Astrocyte (in vitro differentiated cells and primary cell): ENCODE data around the gene CHCHD3. TPM values are rescaled to one million over a fixed set of nuclear protein-coding genes. Genes with fewer than 3 reads are reported as not detected.
A peak's percentile ranks its signal among the peaks of the same experiment; 100 is the strongest.

Experiments used
- DNase-seq: peaks from one replicate; pipeline ENCODE4 v3.0.0-alpha.2; 2010; ENCODE audit warnings: low read depth
- FAIRE-seq: peaks from 2 replicates; lab custom pipeline; 2011; peaks lifted over from hg19 to GRCh38; lab: Jason Lieb, UNC
- H2AFZ ChIP-seq: 2 replicates; pipeline ENCODE4 v1.6.0; 2012; ENCODE audit warnings: low read depth, low read length, inconsistent platforms
- H3K27ac ChIP-seq: 2 replicates; pipeline ENCODE4 v1.5.1; 2011; ENCODE audit warnings: low read depth, low read length, inconsistent platforms
- H3K27me3 ChIP-seq: 2 replicates; pipeline ENCODE4 v1.6.0; 2011; ENCODE audit warnings: low read length, inconsistent platforms; ENCODE audit not compliant: insufficient read depth
- H3K36me3 ChIP-seq: 2 replicates; pipeline ENCODE4 v1.5.1; 2011; ENCODE audit warnings: low read length, inconsistent platforms; ENCODE audit not compliant: insufficient read depth
- H3K4me1 ChIP-seq: 2 replicates; pipeline ENCODE4 v1.5.1; 2011; ENCODE audit warnings: low read length, inconsistent platforms; ENCODE audit not compliant: insufficient read depth
- H3K4me2 ChIP-seq: 2 replicates; pipeline ENCODE4 v1.6.0; 2012; ENCODE audit warnings: low read length, inconsistent platforms
- H3K4me3 ChIP-seq: 2 replicates; pipeline ENCODE4 v1.5.1; 2011; ENCODE audit warnings: low read depth, mild to moderate bottlenecking, low read length, inconsistent platforms; ENCODE audit not compliant: insufficient read depth
- H3K79me2 ChIP-seq: 2 replicates; pipeline ENCODE4 v1.6.0; 2012; ENCODE audit warnings: mild to moderate bottlenecking, low read length, inconsistent platforms; ENCODE audit not compliant: insufficient read depth
- H3K9ac ChIP-seq: 2 replicates; pipeline ENCODE4 v1.6.0; 2012; ENCODE audit warnings: mild to moderate bottlenecking, low read length, inconsistent platforms
- H3K9me3 ChIP-seq: 2 replicates; pipeline ENCODE4 v1.5.1; 2012; ENCODE audit warnings: low read depth, mild to moderate bottlenecking, low read length, inconsistent platforms; ENCODE audit not compliant: insufficient read depth
- H4K20me1 ChIP-seq: 2 replicates; pipeline ENCODE4 v1.6.0; 2012; ENCODE audit warnings: low read length, inconsistent platforms; ENCODE audit not compliant: insufficient read depth
- H3K27ac Mint-ChIP-seq: one replicate; pipeline ENCODE4 v1.8.0; 2021; ENCODE audit warnings: mild to moderate bottlenecking, mixed read lengths; ENCODE audit not compliant: unreplicated experiment
- H3K27me3 Mint-ChIP-seq: one replicate; pipeline ENCODE4 v1.8.0; 2021; ENCODE audit warnings: low read depth, mixed read lengths; ENCODE audit not compliant: unreplicated experiment
- H3K36me3 Mint-ChIP-seq: one replicate; pipeline ENCODE4 v1.8.0; 2021; ENCODE audit warnings: low read depth, mixed read lengths; ENCODE audit not compliant: unreplicated experiment
- H3K4me1 Mint-ChIP-seq: one replicate; pipeline ENCODE4 v1.8.0; 2021; ENCODE audit warnings: low read depth, mixed read lengths; ENCODE audit not compliant: unreplicated experiment
- H3K4me3 Mint-ChIP-seq: one replicate; pipeline ENCODE4 v1.8.0; 2021; ENCODE audit warnings: mild to moderate bottlenecking, moderate library complexity, mixed read lengths; ENCODE audit not compliant: unreplicated experiment
- H3K9me3 Mint-ChIP-seq: one replicate; pipeline ENCODE4 v1.8.0; 2021; ENCODE audit warnings: mild to moderate bottlenecking, mixed read lengths; ENCODE audit not compliant: unreplicated experiment
- EZH2 ChIP-seq: IDR thresholded peaks from 2 replicates; pipeline ENCODE4 v1.6.1; 2012; ENCODE audit warnings: mild to moderate bottlenecking, low read length, inconsistent platforms; ENCODE audit not compliant: insufficient read depth
- total RNA-seq: library from RNA; stranded (reverse); gene quantifications from 2 replicates; pipeline ENCODE4 v1.2.1, GENCODE V29; 2021
- TF ChIP-seq, protein P1 (sequence below): IDR thresholded peaks from 2 replicates; pipeline ENCODE4 v1.5.1; 2011; ENCODE audit warnings: low read depth, mild to moderate bottlenecking, inconsistent platforms, low read length, moderate library complexity; ENCODE audit not compliant: insufficient read depth

CHCHD3 gene
- total RNA-seq, 1 donor from 2014 or later, result 63.1 TPM

DNA sequence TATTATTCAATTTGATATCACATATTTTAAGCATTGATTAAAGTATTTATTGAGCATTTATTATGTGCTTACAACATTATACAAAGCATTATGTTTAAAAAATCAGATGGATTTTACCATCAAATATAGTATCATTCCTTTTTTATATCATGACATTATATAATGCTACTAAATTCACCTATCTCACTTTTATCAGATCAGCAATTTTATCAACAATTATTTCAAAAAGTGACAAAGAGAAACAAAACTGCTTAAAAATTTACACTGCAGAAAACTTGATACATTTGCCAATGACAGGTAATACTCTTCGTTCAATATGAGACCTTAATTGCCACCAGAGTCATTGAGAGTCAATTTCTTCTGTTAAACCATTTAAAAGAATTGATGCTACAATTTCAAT is 82.0 kb downstream of the CHCHD3 start:
- Histone ChIP-seq H3K4me3 (no peak overlapping the region), H4K20me1 (peaks cover 52% of the 10 kb centered on the region), H3K27ac (no peak overlapping the region), H3K9me3 (no peaks in the 10 kb centered on the region), H3K27me3 (no peaks in the 10 kb centered on the region), H3K79me2 (peaks cover 28% of the 10 kb centered on the region), H3K4me2 (no peak overlapping the region), H3K9ac (no peak overlapping the region), H2AFZ (no peak overlapping the region), H3K4me1 (peaks cover 7% of the 10 kb centered on the region), H3K36me3 (no peaks in the 10 kb centered on the region)
- Mint-ChIP-seq H3K36me3 (no peaks in the 10 kb centered on the region), H3K27ac (no peak overlapping the region), H3K4me1 (peaks cover 10% of the 10 kb centered on the region), H3K27me3 (no peaks in the 10 kb centered on the region), H3K9me3 (no peaks in the 10 kb centered on the region), H3K4me3 (no peak overlapping the region)
- TF ChIP-seq, protein P1, sequence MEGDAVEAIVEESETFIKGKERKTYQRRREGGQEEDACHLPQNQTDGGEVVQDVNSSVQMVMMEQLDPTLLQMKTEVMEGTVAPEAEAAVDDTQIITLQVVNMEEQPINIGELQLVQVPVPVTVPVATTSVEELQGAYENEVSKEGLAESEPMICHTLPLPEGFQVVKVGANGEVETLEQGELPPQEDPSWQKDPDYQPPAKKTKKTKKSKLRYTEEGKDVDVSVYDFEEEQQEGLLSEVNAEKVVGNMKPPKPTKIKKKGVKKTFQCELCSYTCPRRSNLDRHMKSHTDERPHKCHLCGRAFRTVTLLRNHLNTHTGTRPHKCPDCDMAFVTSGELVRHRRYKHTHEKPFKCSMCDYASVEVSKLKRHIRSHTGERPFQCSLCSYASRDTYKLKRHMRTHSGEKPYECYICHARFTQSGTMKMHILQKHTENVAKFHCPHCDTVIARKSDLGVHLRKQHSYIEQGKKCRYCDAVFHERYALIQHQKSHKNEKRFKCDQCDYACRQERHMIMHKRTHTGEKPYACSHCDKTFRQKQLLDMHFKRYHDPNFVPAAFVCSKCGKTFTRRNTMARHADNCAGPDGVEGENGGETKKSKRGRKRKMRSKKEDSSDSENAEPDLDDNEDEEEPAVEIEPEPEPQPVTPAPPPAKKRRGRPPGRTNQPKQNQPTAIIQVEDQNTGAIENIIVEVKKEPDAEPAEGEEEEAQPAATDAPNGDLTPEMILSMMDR, result no peak
- no peak for TF ChIP-seq EZH2
- FAIRE-seq, result no peak
- DNase-seq, result no peak

DNA sequence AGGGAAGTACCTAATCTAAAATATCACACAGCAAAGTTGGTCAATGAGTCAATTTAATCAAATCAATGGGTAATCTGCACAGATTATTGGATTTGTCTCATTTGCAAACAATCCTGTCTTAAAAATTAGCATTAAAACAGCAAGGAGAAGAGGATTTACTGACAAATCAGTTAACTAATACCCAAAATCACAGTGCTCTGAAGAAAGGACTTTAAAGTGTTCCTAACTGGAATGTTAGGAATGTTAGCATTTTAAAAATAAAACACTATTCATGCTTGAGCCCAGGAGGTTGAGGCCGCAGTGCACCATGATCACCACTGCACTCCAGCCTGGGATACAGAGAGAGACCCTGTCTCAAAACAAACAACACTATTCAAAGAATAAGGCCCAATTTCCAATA is 83.1 kb downstream of the CHCHD3 start:
- Histone ChIP-seq H3K9me3 (no peaks in the 10 kb centered on the region), H3K9ac (no peak overlapping the region), H4K20me1 (peaks cover 56% of the 10 kb centered on the region), H3K27me3 (no peaks in the 10 kb centered on the region), H2AFZ (no peak overlapping the region), H3K79me2 (peaks cover 39% of the 10 kb centered on the region), H3K4me3 (no peak overlapping the region), H3K4me1 (peaks cover 7% of the 10 kb centered on the region), H3K4me2 (peak overlapping the region; percentile 16), H3K36me3 (no peaks in the 10 kb centered on the region), H3K27ac (no peak overlapping the region)
- no peaks in the 10 kb centered on the region for H3K27me3 Mint-ChIP-seq
- peaks cover 10% of the 10 kb centered on the region for H3K4me1 Mint-ChIP-seq
- FAIRE-seq (no peak), DNase-seq (no peak)
- H3K36me3 Mint-ChIP-seq, result no peaks in the 10 kb centered on the region
- peak overlapping the region; percentile 43 for H3K27ac Mint-ChIP-seq
- no peaks in the 10 kb centered on the region for H3K9me3 Mint-ChIP-seq
- TF ChIP-seq EZH2, result no peak
- TF ChIP-seq, protein P1, result no peak
- H3K4me3 Mint-ChIP-seq, result no peak overlapping the region

DNA sequence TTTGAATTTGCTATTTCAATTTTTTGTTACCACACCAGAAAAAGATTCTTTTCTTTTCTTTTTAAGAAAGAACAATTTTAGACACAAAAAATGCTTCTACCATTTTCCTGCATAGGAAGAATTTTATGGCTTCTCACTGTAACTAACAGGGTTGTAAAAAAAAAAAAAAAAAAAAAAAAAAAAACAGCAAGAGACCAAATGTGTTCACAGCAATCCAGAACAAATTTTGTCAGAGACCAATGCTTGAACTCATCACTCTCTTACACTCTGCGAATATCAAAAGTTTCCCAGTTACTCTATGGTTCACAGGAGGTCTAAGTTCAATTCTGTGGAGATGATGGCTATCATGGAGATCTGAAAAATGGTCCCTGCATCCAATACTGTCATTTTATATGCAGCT is 84.4 kb downstream of the CHCHD3 start:
- Histone ChIP-seq H3K27me3 (no peaks in the 10 kb centered on the region), H3K79me2 (peaks cover 41% of the 10 kb centered on the region), H3K4me2 (no peak overlapping the region), H3K36me3 (no peaks in the 10 kb centered on the region), H3K9me3 (no peaks in the 10 kb centered on the region), H3K4me3 (no peak overlapping the region), H3K27ac (no peak overlapping the region), H2AFZ (no peak overlapping the region), H4K20me1 (peaks cover 57% of the 10 kb centered on the region), H3K9ac (no peak overlapping the region), H3K4me1 (peaks cover 7% of the 10 kb centered on the region)
- H3K9me3 Mint-ChIP-seq, result no peaks in the 10 kb centered on the region
- H3K36me3 Mint-ChIP-seq, result no peaks in the 10 kb centered on the region
- FAIRE-seq (no peak), DNase-seq (no peak)
- no peak overlapping the region for H3K27ac Mint-ChIP-seq
- H3K4me3 Mint-ChIP-seq, result no peak overlapping the region
- H3K27me3 Mint-ChIP-seq, result no peaks in the 10 kb centered on the region
- TF ChIP-seq, protein P1, result no peak
- no peak for TF ChIP-seq EZH2
- peaks cover 10% of the 10 kb centered on the region for H3K4me1 Mint-ChIP-seq
